Type B pancreatic cell (in vitro differentiated cells): ENCODE results near the gene NCK1. TPM values are rescaled to one million over a fixed set of nuclear protein-coding genes. Genes with fewer than 3 reads are reported as not detected.

Experiments
- DNase-seq: peaks from one replicate; pipeline ENCODE4 v3.0.0; 2021; ENCODE audit warnings: mixed read lengths; ENCODE audit not compliant: unreplicated experiment; ENCODE audit errors: extremely low spot score
- H3K27ac Mint-ChIP-seq: 2 replicates; pipeline ENCODE4 v1.8.0; 2021; ENCODE audit warnings: mild to moderate bottlenecking, mixed read lengths
- H3K27me3 Mint-ChIP-seq: 2 replicates; pipeline ENCODE4 v1.8.0; 2021; ENCODE audit warnings: mixed read lengths
- H3K36me3 Mint-ChIP-seq: 2 replicates; pipeline ENCODE4 v1.8.0; 2021; ENCODE audit warnings: mixed read lengths
- H3K4me1 Mint-ChIP-seq: one replicate; pipeline ENCODE4 v1.8.0; 2021; ENCODE audit warnings: mixed read lengths; ENCODE audit not compliant: unreplicated experiment
- H3K4me3 Mint-ChIP-seq: 2 replicates; pipeline ENCODE4 v1.8.0; 2021; ENCODE audit warnings: mild to moderate bottlenecking, mixed read lengths
- H3K9me3 Mint-ChIP-seq: 2 replicates; pipeline ENCODE4 v1.8.0; 2021; ENCODE audit warnings: mixed read lengths
- CTCF ChIP-seq: fragments of 200-600 bp; sonication (generic); conservative IDR thresholded peaks from 2 replicates; pipeline ENCODE4 v1.5.0; 2021; ENCODE audit warnings: antibody characterized with exemption, mild to moderate bottlenecking
- total RNA-seq: library from RNA; stranded (reverse); gene quantifications from 2 replicates; pipeline ENCODE4 v1.2.1, GENCODE V29; 2021; ENCODE audit warnings: low replicate concordance

Gene NCK1
- total RNA-seq, 1 donor from 2014 or later: 24.3 TPM

- Mint-ChIP-seq H3K4me1 (peaks cover 9% of the 10 kb centered on the region), H3K27me3 (no peaks in the 10 kb centered on the region), H3K27ac (no peak overlapping the region), H3K36me3 (peaks cover 40% of the 10 kb centered on the region), H3K4me3 (no peak overlapping the region), H3K9me3 (peaks cover 12% of the 10 kb centered on the region)
- no peak for TF ChIP-seq CTCF
- DNase-seq: no peak
Measured at GRCh38 chr3:136937851-136938250, 75.8 kb downstream of the NCK1 start.

GRCh38 chr3:136938334-136938733 is 76.3 kb downstream of the NCK1 start:
- Mint-ChIP-seq H3K9me3 (peaks cover 12% of the 10 kb centered on the region), H3K27ac (no peak overlapping the region), H3K36me3 (peaks cover 37% of the 10 kb centered on the region), H3K4me3 (no peak overlapping the region), H3K4me1 (peaks cover 12% of the 10 kb centered on the region), H3K27me3 (no peaks in the 10 kb centered on the region)
- no peak for DNase-seq
- no peak for TF ChIP-seq CTCF

- Mint-ChIP-seq H3K4me3 (no peak overlapping the region), H3K9me3 (peaks cover 12% of the 10 kb centered on the region), H3K27ac (no peak overlapping the region), H3K4me1 (peaks cover 12% of the 10 kb centered on the region), H3K27me3 (no peaks in the 10 kb centered on the region), H3K36me3 (peaks cover 39% of the 10 kb centered on the region)
- DNase-seq: no peak
- no peak for TF ChIP-seq CTCF
Measured at GRCh38 chr3:136939489-136939888, 77.5 kb downstream of the NCK1 start.

- Mint-ChIP-seq H3K9me3 (peaks cover 3% of the 10 kb centered on the region), H3K36me3 (peaks cover 26% of the 10 kb centered on the region), H3K27ac (no peak overlapping the region), H3K27me3 (no peaks in the 10 kb centered on the region), H3K4me1 (peaks cover 12% of the 10 kb centered on the region), H3K4me3 (no peak overlapping the region)
- DNase-seq: no peak
- no peak for TF ChIP-seq CTCF
Measured at GRCh38 chr3:136942803-136943202, 80.8 kb downstream of the NCK1 start.

GRCh38 chr3:136943436-136943835 is 81.4 kb downstream of the NCK1 start:
- H3K27ac Mint-ChIP-seq: no peak overlapping the region
- no peaks in the 10 kb centered on the region for H3K9me3 Mint-ChIP-seq
- no peak for DNase-seq
- no peaks in the 10 kb centered on the region for H3K27me3 Mint-ChIP-seq
- peaks cover 22% of the 10 kb centered on the region for H3K36me3 Mint-ChIP-seq
- no peak for TF ChIP-seq CTCF
- H3K4me1 Mint-ChIP-seq: peaks cover 12% of the 10 kb centered on the region
- H3K4me3 Mint-ChIP-seq: no peak overlapping the region

- H3K27me3 Mint-ChIP-seq: no peaks in the 10 kb centered on the region
- TF ChIP-seq CTCF: no peak
- H3K36me3 Mint-ChIP-seq: peaks cover 18% of the 10 kb centered on the region
- peaks cover 8% of the 10 kb centered on the region for H3K4me1 Mint-ChIP-seq
- no peak overlapping the region for H3K4me3 Mint-ChIP-seq
- H3K27ac Mint-ChIP-seq: no peak overlapping the region
- no peaks in the 10 kb centered on the region for H3K9me3 Mint-ChIP-seq
- DNase-seq: no peak
Measured at GRCh38 chr3:136946978-136947377, 85.0 kb downstream of the NCK1 start.
